GM18505 (cell line): Measurements from ENCODE around the gene IL12RB2.

Experiments used
- ATAC-seq: cut with Tn5 transposase; IDR thresholded peaks from one replicate; pipeline ENCODE4 v1.9.1; 2021; ENCODE audit not compliant: unreplicated experiment
- POLR2A ChIP-seq: IDR thresholded peaks from 4 replicates; pipeline ENCODE4 v1.6.1; 2011; ENCODE audit warnings: borderline replicate concordance; ENCODE audit not compliant: insufficient read depth, insufficient read length; ENCODE audit errors: extremely low read depth

Gene IL12RB2

DNA sequence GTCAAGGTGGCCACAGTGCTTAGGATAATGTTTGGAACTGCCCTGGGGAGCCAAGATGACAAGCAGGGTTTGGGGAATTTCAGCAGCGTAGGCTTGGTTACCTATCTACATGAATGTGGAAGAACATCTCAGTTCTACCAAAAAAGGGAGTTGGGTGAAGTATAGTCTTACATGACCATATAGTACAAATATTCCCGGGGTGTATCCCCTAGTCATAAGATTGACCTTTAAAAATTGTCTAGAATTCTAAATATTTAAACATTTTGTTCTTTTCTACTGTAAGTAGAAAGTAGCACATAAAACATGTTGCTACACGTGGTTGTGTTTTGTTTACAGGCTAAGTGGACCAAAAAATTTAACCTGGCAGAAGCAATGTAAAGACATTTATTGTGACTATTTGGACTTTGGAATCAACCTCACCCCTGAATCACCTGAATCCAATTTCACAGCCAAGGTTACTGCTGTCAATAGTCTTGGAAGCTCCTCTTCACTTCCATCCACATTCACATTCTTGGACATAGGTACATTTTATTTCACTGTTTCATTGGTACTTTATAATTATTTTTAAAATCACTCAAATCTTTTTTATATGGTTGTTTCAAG is 20.3 kb downstream of the IL12RB2 start:
- no peak for ATAC-seq
- no peak for TF ChIP-seq POLR2A

- no peak for TF ChIP-seq POLR2A
- peak; percentile 88 for ATAC-seq
Observed at GRCh38 chr1:67332653-67333529, 25.2 kb downstream of the IL12RB2 start.

DNA sequence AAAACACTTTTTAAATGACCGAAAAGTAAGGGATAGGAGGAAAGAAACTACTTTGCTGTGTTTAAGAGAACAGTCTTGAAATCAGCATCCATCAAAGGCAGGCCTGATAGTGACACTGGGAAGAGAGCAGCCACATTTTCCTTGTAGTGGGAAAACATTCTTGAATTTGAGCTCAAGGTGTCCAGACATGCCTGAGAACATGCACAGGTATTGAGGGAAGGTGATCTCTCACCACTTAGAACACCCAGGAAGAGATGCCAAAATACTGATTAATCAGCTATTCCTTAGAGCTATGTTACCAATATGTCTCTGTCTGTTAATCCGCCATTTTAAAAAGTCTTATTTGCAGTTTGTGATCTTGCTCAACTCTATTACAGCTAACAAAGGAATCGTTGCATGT is 25.9 kb downstream of the IL12RB2 start:
- TF ChIP-seq POLR2A: no peak
- ATAC-seq: no peak

DNA sequence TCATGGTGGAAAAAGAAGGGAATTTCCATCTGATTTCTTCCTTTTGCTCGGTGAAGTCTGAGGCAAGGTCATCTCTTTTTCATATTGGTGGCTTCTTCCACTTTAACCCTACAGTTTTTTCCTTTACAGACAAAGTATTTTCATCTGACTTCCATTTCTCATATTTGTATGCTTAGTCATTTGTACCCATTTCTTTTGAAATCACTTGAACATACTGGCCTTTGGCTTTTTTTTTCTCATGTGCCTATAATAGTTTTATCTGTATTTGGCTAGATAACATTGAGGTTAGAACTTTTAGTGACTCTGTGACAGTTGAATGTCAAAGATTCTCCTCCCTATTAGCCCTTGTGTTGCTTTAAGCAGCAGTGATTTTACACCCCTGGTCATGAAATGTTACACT is 27.7 kb downstream of the IL12RB2 start:
- ATAC-seq: no peak
- TF ChIP-seq POLR2A: no peak

DNA sequence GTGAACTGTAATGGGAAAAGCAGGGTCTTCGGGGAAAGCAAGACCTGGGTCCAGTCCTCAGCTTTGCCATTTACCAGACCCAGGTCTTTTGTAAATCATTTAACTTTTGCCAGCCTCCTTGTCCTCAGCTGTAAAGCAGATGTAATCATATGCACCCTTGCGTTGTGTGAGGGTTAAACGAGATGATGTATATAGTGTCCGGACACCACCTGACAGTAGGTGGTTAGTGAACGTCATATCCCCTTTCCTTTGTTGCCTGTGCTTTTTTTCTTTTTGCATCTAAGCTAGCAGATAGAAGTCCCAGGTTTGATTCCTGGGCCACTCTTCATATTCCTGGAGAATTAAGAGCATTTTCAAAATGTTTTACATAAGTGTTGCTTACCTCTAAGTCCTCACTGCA is 28.5 kb downstream of the IL12RB2 start:
- TF ChIP-seq POLR2A: no peak
- ATAC-seq: no peak

GRCh38 chr1:67336783-67337182 is 29.1 kb downstream of the IL12RB2 start:
- ATAC-seq: no peak
- TF ChIP-seq POLR2A: no peak

DNA sequence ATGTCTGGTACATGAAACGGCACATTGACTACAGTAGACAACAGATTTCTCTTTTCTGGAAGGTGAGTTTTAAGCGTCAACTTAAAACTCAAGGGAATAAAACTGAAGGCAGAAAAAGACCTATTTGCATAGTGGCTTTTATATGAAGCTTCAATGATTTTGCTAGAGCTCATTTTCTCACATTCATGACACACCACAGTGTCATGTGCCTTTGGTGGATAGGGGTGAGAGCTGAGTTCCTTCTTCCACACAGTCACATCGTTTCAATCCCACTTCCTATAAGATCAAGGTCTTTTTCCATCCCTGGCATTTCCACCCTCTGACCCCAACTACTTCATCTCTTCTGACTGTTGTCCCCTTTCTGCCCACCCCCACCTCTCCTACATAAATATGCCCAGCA is 31.0 kb downstream of the IL12RB2 start:
- no peak for TF ChIP-seq POLR2A
- ATAC-seq: peak; percentile 36

GRCh38 chr1:67339623-67340343 is 32.1 kb downstream of the IL12RB2 start:
- ATAC-seq: peak; percentile 52
- no peak for TF ChIP-seq POLR2A

DNA sequence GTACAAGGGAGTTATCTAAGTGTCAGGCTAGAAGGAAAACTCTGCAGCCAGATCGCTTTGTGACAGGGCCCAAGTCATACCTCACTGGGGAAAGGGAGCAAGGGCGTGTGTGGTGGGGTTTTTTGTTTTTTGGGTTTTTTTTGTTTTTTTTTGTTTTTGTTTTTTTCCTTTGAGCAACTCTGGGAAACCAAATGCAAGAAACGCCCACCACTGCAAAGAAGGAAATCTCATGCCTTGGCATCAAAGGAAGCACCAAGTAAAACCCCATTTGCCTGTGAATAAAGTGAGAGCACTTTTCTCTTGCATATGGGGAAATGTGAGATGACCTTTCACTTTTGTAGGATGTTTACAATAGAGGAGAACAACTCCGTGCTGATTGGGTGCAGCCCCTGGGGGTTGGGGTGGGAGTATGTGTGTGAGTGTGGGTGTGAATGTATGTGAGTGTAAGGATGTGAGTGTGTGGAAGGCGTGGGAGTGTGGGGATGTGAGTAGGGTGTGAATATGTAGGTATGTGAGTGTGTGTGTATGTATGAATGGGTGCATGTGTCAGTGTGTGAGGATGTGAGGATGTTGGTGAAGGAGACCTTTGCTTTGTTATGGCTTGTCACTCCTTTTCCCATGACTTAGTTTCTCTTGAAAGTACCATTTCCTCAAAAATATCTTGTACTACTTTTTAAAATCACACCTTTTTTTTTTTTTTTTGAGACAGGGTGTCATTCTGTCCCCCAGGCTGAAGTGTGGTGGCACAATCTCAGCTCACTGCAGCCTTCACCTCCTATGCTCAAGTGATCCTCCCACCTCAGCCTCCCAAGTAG is 34.6 kb downstream of the IL12RB2 start:
- ATAC-seq: peak; percentile 29
- no peak for TF ChIP-seq POLR2A

- no peak for TF ChIP-seq POLR2A
- no peak for ATAC-seq
Observed at GRCh38 chr1:67345556-67345955, 37.9 kb downstream of the IL12RB2 start.

GRCh38 chr1:67346982-67347381 is 39.3 kb downstream of the IL12RB2 start:
- TF ChIP-seq POLR2A: no peak
- no peak for ATAC-seq

GRCh38 chr1:67347688-67348472 is 40.2 kb downstream of the IL12RB2 start:
- ATAC-seq: no peak
- no peak for TF ChIP-seq POLR2A
